GM19351 (cell line): ENCODE data around the gene SEPTIN5.
"Not testable (repeated sequence)": the region's sequence is repeated elsewhere in the genome, so short reads cannot be mapped to it uniquely, and the experiment has no call there.

Source experiments
- ATAC-seq: cut with Tn5 transposase; IDR thresholded peaks from one replicate; pipeline ENCODE4 v1.9.1; 2021; ENCODE audit warnings: mild to moderate bottlenecking, moderate library complexity; ENCODE audit not compliant: unreplicated experiment

The SEPTIN5 gene

DNA sequence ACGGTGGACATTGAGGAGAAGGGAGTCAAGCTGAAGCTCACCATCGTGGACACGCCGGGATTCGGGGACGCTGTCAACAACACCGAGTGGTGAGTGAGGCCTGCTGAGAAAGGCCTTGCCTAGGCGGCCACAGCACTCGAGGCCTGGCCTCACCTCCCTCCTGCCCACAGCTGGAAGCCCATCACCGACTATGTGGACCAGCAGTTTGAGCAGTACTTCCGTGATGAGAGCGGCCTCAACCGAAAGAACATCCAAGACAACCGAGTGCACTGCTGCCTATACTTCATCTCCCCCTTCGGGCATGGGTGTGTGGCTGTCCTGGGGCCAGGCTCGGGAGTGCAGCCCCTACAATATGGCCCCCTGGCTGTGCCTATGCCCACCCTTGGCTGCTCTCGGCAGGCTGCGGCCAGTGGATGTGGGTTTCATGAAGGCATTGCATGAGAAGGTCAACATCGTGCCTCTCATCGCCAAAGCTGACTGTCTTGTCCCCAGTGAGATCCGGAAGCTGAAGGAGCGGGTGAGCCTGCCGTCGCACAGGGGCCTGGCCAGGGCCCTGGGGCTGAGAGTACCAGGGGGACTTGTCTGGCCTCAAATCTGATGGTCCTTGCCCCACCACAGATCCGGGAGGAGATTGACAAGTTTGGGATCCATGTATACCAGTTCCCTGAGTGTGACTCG lies 6.0 kb downstream of the SEPTIN5 start:
- ATAC-seq: no peak

DNA sequence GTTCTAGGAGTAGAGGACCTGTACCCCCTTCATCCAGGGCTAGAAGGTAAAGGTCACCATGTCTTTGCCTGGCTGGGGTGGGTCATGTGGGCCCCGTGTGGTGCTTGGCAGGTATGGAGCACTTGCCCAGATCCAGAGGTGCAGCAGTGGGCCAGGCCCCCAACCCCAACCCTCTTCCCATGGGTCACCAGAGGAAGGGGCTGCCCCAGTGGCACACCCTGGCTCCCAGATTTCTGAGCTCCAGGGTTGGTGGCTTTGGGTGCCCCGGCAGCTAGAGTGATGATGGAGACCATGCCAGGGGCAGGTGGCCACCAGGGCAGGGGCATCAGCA lies 6.7 kb downstream of the SEPTIN5 start:
- ATAC-seq: no peak

DNA sequence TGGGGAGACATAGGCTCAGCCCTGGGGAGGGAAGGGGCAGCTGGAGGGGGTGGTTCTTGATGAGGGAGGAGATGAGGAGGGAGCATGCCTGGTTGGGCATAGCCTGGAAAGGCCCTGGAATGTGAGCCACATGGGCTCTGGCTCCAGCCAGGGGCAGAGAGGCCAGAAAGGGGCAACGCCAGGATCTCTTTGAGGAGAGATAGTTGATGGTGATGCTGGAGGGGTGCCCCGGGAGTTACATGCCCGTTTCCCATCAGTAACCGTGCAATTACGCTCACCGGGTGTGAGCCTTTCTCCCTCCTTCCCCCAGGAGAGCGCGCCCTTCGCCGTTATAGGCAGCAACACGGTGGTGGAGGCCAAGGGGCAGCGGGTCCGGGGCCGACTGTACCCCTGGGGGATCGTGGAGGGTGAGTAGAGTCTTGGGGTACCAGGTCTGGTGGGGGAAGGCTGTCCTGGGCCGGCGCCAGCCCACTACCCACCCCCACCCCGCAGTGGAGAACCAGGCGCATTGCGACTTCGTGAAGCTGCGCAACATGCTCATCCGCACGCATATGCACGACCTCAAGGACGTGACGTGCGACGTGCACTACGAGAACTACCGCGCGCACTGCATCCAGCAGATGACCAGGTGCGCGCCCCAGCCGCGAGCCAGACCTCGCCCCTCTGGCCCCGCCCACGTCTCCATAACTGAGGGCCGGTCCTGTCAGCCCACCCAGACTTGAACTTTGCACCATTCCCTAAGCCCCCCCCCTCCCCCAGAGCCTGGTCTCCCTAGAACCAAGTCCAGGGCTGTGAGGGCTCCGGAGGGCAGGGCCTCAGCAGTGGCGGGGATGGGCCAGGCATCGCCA lies 7.3 kb downstream of the SEPTIN5 start:
- ATAC-seq: no peak

DNA sequence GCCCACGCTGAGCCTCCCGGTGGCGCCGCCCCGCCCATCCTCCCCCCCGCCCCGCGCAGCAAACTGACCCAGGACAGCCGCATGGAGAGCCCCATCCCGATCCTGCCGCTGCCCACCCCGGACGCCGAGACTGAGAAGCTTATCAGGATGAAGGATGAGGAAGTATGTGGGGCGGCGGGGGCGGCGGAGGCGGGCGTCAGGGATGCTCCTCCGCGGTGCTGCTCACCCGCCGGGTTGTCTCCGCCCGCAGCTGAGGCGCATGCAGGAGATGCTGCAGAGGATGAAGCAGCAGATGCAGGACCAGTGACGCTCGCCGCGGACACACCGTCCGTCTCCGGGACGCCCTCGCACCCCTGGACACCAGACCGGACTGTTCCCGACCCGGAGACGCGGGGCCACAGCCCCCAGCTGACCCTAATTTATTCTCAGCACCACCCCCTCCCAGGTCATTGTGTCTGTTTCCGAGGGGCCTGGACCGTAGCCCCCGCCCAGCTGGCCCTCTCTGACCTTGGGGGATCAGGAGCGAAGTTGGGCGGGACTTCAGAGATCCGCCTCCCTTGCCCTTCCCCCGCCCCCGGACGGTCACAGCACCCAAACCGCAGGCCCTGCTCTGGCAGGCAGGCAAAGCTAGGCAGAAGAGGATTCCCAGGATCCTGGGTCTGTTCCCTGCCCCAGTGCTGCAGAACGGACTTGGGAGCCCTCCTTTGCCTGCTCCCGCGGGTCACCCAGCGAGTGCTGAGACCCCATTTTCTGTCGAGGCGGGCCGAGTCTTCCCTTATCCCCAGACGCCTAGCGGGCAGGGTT lies 8.1 kb downstream of the SEPTIN5 start:
- no peak for ATAC-seq

DNA sequence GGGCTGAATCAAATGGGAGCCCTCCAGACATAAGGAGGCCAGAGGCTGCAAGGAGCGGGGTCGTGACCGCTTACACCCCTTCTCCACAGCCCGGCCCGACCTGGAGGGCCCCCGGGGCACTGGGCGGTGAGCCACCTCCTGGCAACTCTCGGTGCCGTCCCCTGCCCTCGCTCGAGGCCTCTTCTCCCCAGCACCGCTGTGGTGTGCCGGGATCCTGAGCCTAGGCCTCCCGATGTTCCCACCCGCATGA lies 8.6 kb downstream of the SEPTIN5 start:
- no peak for ATAC-seq

DNA sequence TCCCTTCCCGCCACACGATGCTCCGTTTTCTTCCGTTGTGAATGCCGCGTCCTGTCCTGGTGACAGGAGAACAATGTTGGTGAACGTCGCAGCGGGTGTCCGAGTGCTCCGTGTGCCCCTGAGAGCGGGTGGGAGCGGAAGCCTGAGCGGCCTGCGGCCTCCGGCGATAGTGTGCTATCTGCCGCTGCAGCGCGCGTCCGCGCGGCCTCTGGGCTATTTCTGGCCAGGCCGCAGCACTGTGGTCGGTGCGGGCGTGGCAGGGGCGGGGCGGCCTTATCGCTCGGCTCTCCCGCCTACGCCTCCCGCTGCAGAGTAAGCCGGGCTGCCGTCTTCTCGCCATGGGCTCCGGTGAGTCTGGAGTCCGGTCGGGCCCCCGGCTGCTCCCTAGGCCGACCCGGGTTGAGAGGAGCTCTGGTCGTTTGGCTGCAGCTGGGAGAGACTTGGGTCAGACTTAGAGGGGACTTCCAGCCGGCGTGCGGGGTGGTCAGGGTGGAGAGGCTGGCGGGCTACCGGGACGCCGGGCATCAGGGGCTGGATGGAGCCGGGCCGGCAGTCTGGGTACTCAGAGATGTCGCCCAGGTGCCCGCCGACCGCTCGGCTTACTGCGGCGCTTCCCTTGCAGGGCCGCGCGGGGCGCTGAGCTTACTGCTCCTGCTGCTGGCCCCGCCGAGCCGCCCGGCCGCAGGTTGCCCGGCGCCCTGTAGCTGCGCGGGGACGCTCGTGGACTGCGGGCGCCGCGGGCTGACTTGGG lies 9.1 kb downstream of the SEPTIN5 start, which contains the start of gene GP1BB:
Gene GP1BB (plus strand): TSS at position 308 of the 751 bp plus-strand sequence. CDS start 31 bp downstream, at position 339.
- ATAC-seq: no peak

DNA sequence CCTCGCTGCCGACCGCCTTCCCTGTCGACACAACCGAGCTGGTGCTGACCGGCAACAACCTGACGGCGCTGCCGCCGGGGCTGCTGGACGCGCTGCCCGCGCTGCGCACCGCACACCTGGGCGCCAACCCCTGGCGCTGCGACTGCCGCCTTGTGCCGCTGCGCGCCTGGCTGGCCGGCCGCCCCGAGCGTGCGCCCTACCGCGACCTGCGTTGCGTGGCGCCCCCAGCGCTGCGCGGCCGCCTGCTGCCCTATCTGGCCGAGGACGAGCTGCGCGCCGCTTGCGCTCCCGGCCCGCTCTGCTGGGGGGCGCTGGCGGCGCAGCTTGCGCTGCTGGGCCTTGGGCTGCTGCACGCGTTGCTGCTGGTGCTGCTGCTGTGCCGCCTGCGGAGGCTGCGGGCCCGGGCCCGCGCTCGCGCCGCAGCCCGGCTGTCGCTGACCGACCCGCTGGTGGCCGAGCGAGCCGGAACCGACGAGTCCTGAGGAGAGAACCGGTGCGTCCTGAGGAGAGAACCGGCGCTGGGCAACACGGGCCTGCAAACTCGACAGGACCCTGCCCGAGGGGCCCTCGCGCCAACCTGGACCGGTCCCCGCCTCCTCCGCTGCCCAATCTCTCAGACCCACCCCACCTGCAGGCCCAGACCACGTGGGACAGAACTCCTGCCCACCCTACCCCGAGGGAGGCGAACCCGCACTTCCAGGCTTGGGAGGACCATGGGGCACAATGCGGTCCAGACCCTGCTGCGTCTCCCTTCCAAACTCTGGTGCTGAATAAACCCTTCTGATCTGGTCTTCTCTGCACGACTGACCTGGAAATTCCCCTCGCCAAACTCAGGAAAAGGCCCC lies 9.9 kb downstream of the SEPTIN5 start:
- no peak for ATAC-seq

DNA sequence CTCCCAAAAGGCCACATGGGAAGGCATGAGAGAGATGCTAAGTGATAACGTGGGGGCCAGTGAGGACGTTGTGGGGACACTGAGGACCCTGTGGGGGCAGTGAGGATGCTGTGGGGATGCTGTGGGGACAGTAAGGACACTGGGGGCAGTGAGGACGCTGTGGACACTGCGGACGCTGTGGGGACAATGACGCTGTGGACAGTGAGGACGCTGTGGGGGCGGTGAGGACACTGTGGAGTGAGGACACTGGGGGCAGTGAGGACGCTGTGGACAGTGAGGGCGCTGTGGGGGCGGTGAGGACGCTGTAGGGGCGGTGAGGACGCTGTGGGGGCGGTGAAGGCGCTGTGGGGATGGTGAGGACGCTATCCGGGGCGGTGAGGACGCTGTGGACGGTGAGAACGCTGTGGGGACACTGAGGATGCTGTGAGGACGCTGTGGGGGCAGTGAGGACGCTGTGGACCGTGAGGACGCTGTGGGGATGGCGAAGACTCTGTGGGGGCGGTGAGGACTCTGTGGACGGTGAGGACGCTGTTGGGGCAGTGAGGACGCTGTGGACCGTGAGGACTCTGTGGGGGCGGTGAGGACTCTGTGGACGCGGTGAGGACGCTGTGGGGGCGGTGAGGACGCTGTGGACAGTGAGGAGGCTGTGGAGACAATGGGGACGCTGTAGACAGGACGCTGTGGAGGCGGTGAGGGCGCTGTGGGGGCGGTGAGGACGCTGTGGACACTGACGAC lies 10.8 kb downstream of the SEPTIN5 start:
- ATAC-seq: no peak

DNA sequence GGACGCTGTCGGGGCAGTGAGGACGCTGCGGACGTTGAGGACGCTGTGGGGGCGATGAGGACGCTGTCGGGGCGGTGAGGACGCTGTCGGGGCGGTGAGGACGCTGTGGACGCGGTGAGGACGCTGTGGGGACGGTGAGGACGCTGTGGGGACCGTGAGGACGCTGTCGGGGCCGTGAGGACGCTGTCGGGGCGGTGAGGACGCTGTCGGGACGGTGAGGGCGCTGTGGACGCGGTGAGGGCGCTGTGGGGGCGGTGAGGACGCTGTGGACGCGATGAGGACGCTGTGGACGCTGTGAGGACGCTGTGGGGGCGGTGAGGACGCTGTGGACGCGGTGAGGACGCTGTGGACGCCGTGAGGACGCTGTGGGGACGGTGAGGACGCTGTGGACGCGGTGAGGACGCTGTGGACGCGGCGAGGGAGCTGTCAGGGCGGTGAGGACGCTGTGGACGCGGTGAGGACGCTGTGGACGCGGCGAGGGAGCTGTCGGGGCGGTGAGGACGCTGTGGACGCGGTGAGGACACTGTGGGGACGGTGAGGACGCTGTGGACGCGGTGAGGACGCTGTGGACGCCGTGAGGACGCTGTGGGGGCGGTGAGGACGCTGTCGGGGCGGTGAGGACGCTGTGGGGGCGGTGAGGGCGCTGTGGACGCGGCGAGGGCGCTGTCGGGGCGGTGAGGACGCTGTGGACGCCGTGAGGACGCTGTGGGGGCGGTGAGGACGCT lies 11.9 kb downstream of the SEPTIN5 start:
- not testable (repeated sequence) for ATAC-seq

DNA sequence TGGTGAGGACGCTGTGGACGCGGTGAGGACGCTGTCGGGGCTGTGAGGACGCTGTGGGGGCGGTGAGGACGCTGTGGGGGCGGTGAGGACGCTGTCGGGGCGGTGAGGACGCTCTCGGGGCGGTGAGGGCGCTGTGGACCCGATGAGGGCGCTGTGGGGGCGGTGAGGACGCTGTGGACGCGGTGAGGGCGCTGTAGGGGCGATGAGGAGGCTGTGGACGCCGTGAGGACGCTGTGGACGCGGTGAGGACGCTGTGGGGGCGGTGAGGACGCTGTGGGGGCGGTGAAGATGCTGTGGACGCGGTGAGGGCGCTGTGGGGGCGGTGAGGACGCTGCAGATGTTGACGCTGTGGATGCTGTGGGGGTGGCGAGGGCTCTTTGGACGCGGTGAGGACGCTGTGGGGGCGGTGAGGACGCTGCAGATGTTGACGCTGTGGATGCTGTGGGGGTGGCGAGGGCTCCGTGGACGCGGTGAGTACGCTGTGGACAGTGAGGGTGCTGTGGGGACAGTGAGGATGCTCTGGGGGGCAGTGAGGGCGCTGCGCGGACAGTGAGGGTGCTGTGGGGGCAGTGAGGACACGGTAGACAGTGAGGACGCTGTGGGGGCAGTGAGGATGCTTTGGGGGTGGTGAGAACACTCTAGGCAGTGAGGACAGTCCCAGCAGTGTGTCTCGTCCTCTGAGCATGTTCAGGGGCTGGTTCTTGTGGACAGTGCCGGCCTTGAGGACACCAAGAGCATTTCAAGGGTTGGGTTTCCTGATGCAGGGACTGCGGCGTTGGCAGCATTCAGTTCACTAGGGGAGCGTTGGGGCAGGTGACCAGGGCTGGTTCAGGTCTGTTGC lies 13.2 kb downstream of the SEPTIN5 start:
- ATAC-seq: no peak

DNA sequence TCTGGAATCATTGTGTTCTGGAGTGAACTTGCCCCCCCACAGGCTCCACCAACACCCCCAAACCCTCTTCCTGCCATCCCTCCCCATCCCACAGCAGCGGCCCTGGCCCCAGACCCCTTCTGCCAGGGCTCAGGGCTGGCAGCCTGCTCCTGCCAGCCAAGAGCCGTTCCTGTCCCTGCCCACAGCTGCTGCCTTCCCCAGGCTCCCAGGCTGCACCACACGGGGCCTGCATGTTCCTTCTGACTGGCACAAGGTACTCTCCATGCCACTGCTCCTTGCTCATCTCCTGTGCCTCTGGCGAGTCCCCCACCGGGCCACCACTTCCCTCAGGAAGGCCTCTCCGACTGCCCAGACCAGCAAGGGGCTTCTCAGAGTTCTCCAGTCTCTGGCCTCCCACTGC lies 14.0 kb downstream of the SEPTIN5 start:
- ATAC-seq: no peak

DNA sequence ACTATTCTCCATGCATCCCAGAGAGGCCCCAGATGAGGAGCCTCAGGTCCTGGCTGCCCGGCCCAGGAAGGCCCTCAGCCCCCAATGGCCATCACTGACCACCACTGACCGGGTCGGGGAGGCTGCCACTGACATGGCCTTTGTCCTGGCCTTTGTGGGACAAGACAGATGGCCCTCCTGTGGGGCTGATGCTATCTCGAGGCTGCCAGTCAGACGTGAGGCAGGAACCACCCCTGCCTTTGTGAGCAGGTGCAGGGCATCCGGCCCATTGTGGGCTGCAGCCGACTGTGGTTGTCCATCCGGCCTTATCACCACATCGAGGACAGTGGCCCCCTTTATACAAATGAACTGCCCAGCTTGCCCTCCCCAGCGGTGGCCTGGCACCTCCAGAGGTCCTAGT lies 14.5 kb downstream of the SEPTIN5 start:
- ATAC-seq: no peak

DNA sequence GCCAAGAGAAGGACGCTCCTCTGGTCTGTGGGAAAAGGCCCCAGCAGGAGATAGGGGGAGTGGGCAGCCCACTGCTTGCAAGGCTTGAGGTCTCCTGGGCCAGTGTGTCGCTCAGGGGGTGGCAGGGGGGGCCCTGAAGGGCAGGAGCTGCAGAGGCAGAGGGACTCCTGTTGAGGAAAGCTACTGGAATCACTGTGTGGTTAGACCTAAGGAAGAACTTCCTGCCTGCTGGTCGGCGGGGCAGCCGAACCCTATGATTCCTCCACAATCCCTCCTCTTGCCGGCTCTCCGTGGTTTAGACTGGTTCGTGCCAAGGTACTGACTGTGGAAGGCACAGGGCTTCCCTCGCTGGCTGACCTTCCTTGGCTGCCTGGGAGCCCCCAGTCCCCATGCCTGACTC lies 15.2 kb downstream of the SEPTIN5 start:
- ATAC-seq: no peak

DNA sequence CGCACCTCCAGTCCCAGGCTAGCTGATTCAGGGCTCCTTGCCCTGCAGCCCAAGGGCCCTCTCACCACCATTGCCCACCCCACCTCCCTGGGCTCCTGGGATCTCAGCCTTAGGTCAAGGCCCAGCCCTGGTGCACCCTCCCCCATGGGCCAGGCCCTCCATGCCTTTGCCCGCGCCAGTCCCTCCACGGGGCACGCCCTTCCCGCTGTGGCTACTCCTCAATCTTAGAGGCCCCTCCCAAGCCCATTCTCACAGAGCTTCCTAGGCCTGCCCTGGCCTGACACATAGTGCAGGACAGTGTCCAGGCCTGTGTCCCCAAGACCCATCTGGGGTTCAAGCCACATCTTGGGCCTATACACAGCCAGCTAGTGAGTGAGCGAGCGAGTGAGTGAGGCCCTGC lies 15.9 kb downstream of the SEPTIN5 start:
- no peak for ATAC-seq

DNA sequence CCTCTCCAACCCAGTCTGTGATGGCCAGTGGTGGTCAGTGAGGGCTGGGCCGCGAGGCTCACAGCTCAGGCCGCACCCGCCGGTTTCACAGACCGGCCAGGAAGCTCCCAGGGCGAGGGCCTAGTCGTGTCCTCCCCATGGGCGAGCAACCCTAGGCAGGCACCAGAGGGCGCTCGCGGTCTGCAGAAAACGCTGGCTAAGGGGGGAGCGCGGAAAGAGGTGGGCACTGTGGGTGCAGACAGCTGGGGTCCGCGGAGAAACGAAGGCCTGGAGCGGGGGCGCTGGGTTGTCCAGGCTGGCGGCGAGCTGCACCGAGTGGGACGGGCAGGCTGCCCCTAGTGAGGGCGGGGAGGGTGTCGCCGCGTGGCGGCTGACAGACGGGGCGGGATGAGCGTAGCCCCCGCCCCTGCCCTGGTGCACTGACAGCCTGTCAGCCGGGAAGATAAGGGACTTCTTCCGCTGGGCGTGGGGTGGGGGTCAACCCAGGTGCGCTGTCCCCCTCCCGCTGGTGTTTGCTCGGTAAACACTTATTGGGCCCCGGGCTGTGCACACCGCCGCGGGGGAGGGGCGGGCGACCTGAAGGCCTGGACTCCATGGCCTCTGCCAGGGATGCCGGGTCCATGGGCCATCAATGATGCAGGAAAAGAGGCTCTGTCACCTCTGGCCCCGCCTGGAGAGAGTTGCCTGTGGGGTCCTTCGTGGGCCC lies 16.5 kb downstream of the SEPTIN5 start:
- ATAC-seq: no peak

DNA sequence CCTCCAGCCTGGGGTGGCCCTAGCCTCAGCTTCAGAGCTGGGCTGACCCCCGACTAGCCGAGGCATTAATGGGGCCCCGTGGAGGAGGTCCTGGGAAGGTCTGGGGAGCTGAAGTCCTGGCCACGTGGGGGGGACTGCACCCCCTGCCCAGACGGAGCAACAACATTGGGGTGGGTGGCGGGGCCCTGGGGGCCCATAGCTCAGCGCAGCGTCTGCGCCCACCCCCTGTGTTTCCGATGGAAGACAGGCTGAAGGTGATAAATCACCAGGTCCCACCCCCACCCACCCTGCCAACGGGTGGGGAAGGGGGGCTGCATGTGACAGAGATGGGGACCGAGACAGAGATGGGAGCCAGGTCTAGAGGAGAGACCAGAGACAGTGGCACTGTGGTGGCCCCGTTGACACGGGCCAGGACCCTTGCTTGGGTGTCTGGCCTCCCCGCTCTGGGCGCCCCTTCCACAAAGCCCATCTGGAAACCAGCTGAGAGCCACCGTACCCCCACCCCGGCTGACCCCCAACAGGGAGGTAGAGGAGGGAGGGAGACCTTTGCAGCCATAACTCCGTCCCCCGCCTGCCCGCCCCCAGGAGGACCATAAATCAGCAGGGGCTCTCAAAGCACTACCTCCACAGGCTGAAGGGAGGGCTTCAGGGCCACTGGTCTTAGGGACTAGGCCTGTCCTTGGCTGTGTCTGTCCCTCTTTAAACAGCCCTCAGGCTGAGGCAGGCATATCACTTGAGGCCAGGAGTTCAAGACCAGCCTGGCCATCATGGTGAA lies 17.2 kb downstream of the SEPTIN5 start:
- no peak for ATAC-seq
